ENCODE results near the gene MOXD1. TPM values are rescaled to one million over a fixed set of nuclear protein-coding genes. Genes with fewer than 3 reads are reported as not detected.

Gene MOXD1
- total RNA-seq, 1 experiment from 2014 or later: 1.0 TPM

- POLR2A ChIA-PET: no interaction called here
- Histone ChIP-seq H3K9me3 (ENCODE audit: control insufficient read depth in 1 of 2, insufficient read depth in 1 of 2, low read depth in 1 of 2, low read length in 2 of 2) (no peaks in the 10 kb centered on the region), H3K4me2 (ENCODE audit: low read length) (no peak overlapping the region), H3K9ac (ENCODE audit: low read length) (no peak overlapping the region), H3K4me1 (ENCODE audit: control insufficient read depth in 1 of 2, insufficient read depth in 2 of 2, low read length in 2 of 2) (no peaks in the 10 kb centered on the region), H4K20me1 (ENCODE audit: insufficient read depth) (no peaks in the 10 kb centered on the region), H3K4me3 (replicated peaks in 1 of 2; ENCODE audit: low read depth in 1 of 2, low read length in 2 of 2) (no peak overlapping the region), H3K27me3 (ENCODE audit: insufficient read depth, low read length) (no peaks in the 10 kb centered on the region), H3K36me3 (ENCODE audit: control insufficient read depth in 1 of 2, insufficient read depth in 2 of 2, low read length in 2 of 2) (no peaks in the 10 kb centered on the region), H3K27ac (ENCODE audit: low read depth, low read length) (no peak overlapping the region), H3K79me2 (ENCODE audit: insufficient read depth, low read length) (no peaks in the 10 kb centered on the region), H2AFZ (ENCODE audit: low read depth, low read length, poor library complexity, severe bottlenecking) (no peak overlapping the region), H3K9me2 (ENCODE audit: insufficient read depth) (no peaks in the 10 kb centered on the region)
- RAD21 ChIA-PET (ENCODE audit: low non-redundant PET in 1 of 2, low total read pairs in 2 of 2, uncharacterized antibody in 2 of 2, unreplicated experiment in 2 of 2): no interaction called here
- BruUV-seq (replicated peaks): no TSS peak
- ATAC-seq (no peak), DNase-seq (ENCODE audit: low read depth, low spot score) (no peak)
- TF ChIP-seq EGR1 (IDR thresholded peaks at IDR 0.05; ENCODE audit: low read depth) (no peak), SIN3A (IDR thresholded peaks at IDR 0.05; ENCODE audit: low read depth) (no peak), ATF3 (IDR thresholded peaks at IDR 0.05) (no peak), ZNF274 (IDR thresholded peaks at IDR 0.05; ENCODE audit: low read depth, low read length) (no peak), RAD21 (IDR thresholded peaks at IDR 0.05; ENCODE audit: low read depth) (no peak)
- intact Hi-C loops (cut with micrococcal nuclease): no loop called here
- CTCF ChIA-PET: no interaction called here
These were observed 23.9 kb upstream of the MOXD1 start for GRCh38 chr6:132425176-132425575.

DNA sequence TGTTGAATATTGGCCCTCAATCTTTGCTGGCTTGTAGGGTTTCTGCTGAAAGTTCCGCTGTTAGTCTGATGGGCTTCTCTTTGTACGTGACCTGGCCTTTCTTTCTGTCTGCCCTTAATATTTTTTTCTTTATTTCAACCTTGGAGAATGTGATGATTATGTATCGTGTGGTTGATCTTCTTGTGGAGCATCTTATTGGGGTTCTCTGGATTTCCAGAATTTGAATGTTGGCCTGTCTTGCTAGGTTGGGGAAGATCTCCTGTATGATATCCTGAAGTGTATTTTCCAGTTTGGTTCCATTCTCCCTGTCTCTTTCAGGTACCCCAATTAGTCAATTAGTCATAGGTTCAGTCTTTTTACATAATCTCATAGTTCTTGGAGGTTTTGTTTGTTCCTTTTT lies 22.6 kb upstream of the MOXD1 start:
- CTCF ChIA-PET: no interaction called here
- TF ChIP-seq, protein P1, sequence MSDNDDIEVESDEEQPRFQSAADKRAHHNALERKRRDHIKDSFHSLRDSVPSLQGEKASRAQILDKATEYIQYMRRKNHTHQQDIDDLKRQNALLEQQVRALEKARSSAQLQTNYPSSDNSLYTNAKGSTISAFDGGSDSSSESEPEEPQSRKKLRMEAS (IDR thresholded peaks at IDR 0.05): no peak
- TF ChIP-seq EZH2 (IDR thresholded peaks at IDR 0.05) (no peak), ZNF274 (IDR thresholded peaks at IDR 0.05; ENCODE audit: low read depth, low read length) (no peak), EZH2phosphoT487 (IDR thresholded peaks at IDR 0.05; ENCODE audit: borderline replicate concordance) (no peak), YY1 (IDR thresholded peaks at IDR 0.05; ENCODE audit: extremely low read depth, insufficient replicate concordance, low read depth, low read length) (no peak), ELF1 (IDR thresholded peaks at IDR 0.05; ENCODE audit: borderline replicate concordance, low read depth) (no peak), ZBTB33 (IDR thresholded peaks at IDR 0.05; ENCODE audit: extremely low read depth, insufficient replicate concordance, low read length) (no peak), JUND (IDR thresholded peaks at IDR 0.05) (no peak)
- TF ChIP-seq, protein P2, sequence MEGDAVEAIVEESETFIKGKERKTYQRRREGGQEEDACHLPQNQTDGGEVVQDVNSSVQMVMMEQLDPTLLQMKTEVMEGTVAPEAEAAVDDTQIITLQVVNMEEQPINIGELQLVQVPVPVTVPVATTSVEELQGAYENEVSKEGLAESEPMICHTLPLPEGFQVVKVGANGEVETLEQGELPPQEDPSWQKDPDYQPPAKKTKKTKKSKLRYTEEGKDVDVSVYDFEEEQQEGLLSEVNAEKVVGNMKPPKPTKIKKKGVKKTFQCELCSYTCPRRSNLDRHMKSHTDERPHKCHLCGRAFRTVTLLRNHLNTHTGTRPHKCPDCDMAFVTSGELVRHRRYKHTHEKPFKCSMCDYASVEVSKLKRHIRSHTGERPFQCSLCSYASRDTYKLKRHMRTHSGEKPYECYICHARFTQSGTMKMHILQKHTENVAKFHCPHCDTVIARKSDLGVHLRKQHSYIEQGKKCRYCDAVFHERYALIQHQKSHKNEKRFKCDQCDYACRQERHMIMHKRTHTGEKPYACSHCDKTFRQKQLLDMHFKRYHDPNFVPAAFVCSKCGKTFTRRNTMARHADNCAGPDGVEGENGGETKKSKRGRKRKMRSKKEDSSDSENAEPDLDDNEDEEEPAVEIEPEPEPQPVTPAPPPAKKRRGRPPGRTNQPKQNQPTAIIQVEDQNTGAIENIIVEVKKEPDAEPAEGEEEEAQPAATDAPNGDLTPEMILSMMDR (IDR thresholded peaks at IDR 0.05 in 2 of 3, conservative IDR thresholded peaks at IDR 0.05 in 1 of 3; ENCODE audit: borderline replicate concordance in 1 of 3, insufficient read depth in 1 of 3, low read depth in 2 of 3, low read length in 2 of 3): no peak

More for the DNA sequence above, 22.6 kb upstream of the MOXD1 start:
- Histone ChIP-seq H3K4me2 (ENCODE audit: low read length) (no peak overlapping the region), H3K27ac (ENCODE audit: low read depth, low read length) (no peak overlapping the region), H3K4me3 (replicated peaks in 1 of 2; ENCODE audit: low read depth in 1 of 2, low read length in 2 of 2) (no peak overlapping the region), H3K36me3 (ENCODE audit: control insufficient read depth in 1 of 2, insufficient read depth in 2 of 2, low read length in 2 of 2) (no peaks in the 10 kb centered on the region), H3K9me3 (ENCODE audit: control insufficient read depth in 1 of 2, insufficient read depth in 1 of 2, low read depth in 1 of 2, low read length in 2 of 2) (no peaks in the 10 kb centered on the region), H4K20me1 (ENCODE audit: insufficient read depth) (no peaks in the 10 kb centered on the region), H3K9me2 (ENCODE audit: insufficient read depth) (no peaks in the 10 kb centered on the region), H3K4me1 (ENCODE audit: control insufficient read depth in 1 of 2, insufficient read depth in 2 of 2, low read length in 2 of 2) (no peaks in the 10 kb centered on the region), H3K79me2 (ENCODE audit: insufficient read depth, low read length) (no peaks in the 10 kb centered on the region), H3K9ac (ENCODE audit: low read length) (no peak overlapping the region), H3K27me3 (ENCODE audit: insufficient read depth, low read length) (no peaks in the 10 kb centered on the region), H2AFZ (ENCODE audit: low read depth, low read length, poor library complexity, severe bottlenecking) (no peak overlapping the region)
- DNase-seq (ENCODE audit: low read depth, low spot score) (no peak), ATAC-seq (no peak)
- intact Hi-C loops (cut with micrococcal nuclease): no loop called here
- POLR2A ChIA-PET: no interaction called here
- no TSS peak for BruUV-seq (replicated peaks)
- RAD21 ChIA-PET (ENCODE audit: low non-redundant PET in 1 of 2, low total read pairs in 2 of 2, uncharacterized antibody in 2 of 2, unreplicated experiment in 2 of 2): interaction anchor here in 1 of 2 experiments (0.7 kb wide), 1 partner anchor 111 kb away, joined by 4 read pairs; no protein-coding TSS in a partner anchor

Measured in HCT116 (cell line).